ENCODE data around the gene ETS2. TPM values are rescaled to one million over a fixed set of nuclear protein-coding genes. Genes with fewer than 3 reads are reported as not detected.

The ETS2 gene
- total and polyA plus RNA-seq, 2 of the 8 experiments (the other 6 are each of a cell fraction or from before 2014, with no cell fraction given): 11.0 to 45.1 TPM

DNA sequence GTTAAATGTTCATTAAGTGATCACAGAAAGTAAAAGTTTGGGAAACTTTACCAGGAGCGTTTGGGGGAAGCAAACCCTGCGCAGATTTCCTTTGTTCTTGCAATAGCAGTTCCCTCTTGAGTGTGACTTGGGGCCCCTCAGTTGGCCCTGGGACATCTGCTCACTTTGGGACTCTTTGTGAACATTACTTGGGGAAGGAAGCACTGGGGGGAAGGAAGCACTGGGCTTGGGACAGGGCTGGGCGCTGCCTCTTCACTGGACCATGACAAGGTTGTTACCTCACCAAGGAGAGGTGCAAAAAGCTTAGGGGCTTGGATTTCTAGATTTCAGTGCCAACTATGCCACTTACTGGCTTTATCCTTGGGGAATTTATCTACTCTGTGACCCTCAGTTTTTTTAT lies 63.5 kb downstream of the ETS2 start:
- Histone ChIP-seq H2BK20ac (ENCODE audit: low read length) (no peak overlapping the region), H2BK15ac (ENCODE audit: low read length) (no peak overlapping the region), H3K23ac (ENCODE audit: insufficient read length) (no peak overlapping the region), H3K36me3 (ENCODE audit: control insufficient read depth in 2 of 4, insufficient read depth in 4 of 4, low read length in 3 of 4) (no peaks in the 10 kb centered on the region), H3K23me2 (ENCODE audit: low read depth, low read length) (no peaks in the 10 kb centered on the region), H3K18ac (ENCODE audit: extremely low read depth, low read length) (no peak overlapping the region), H2AK5ac (ENCODE audit: low read depth, low read length) (no peak overlapping the region), H2BK120ac (replicated peaks; ENCODE audit: low read depth, low read length) (no peak overlapping the region), H3K56ac (replicated peaks; ENCODE audit: insufficient read length, low read depth, low read length) (no peak overlapping the region), H2BK5ac (ENCODE audit: low read depth, low read length) (no peak overlapping the region), H3K79me2 (ENCODE audit: control insufficient read depth in 1 of 2, insufficient read depth in 2 of 2, low read length in 2 of 2) (no peaks in the 10 kb centered on the region), H3K4me3 (ENCODE audit: extremely low read depth in 1 of 4, insufficient read depth in 2 of 4, low read depth in 3 of 4, low read length in 4 of 4) (no peak overlapping the region), H3K4me1 (replicated peaks in 1 of 4; ENCODE audit: control insufficient read depth in 3 of 4, insufficient read depth in 4 of 4, low read length in 3 of 4) (0 out of 7 replicates have a peak, but pooled peaks cover 0 to 3% (median 0%) of the 10 kb centered on the region in 4 experiments), H3K27me3 (replicated peaks in 1 of 4; ENCODE audit: control insufficient read depth in 3 of 4, extremely low read depth in 1 of 4, insufficient read depth in 3 of 4, low read length in 3 of 4) (no peaks in the 10 kb centered on the region), H3K79me1 (ENCODE audit: low read depth, low read length) (no peaks in the 10 kb centered on the region), H4K5ac (ENCODE audit: insufficient read length, low read depth, low read length) (no peak overlapping the region), H2AFZ (ENCODE audit: low read length) (no peak overlapping the region), H4K20me1 (replicated peaks in 1 of 2; ENCODE audit: control insufficient read depth in 1 of 2, insufficient read depth in 2 of 2, low read length in 2 of 2) (no peaks in the 10 kb centered on the region), H4K8ac (ENCODE audit: extremely low read depth, insufficient read depth, low read length) (no peak overlapping the region), H3K9me3 (ENCODE audit: insufficient read depth in 2 of 2, low read depth in 1 of 2, low read length in 1 of 2) (no peaks in the 10 kb centered on the region; a peak in 1 of 4 replicates), H2BK12ac (ENCODE audit: low read depth, low read length) (no peak overlapping the region), H3K14ac (ENCODE audit: insufficient read length) (no peak overlapping the region), H3K9ac (replicated peaks in 1 of 4; ENCODE audit: extremely low read depth in 1 of 4, low read depth in 3 of 4, low read length in 3 of 4) (no peak overlapping the region), H3K4me2 (ENCODE audit: insufficient read depth in 1 of 2, low read depth in 2 of 2, low read length in 2 of 2) (no peak overlapping the region), H3K4ac (replicated peaks; ENCODE audit: insufficient read length, low read depth, low read length) (no peak overlapping the region), H3K27ac (ENCODE audit: low read depth, low read length) (no peak overlapping the region), H4K91ac (replicated peaks; ENCODE audit: insufficient read length, low read length) (no peak overlapping the region)
- CTCF ChIA-PET (ENCODE audit: partially characterized antibody): no interaction called here
- DNase-seq (ENCODE audit: low read depth in 1 of 2, low spot score in 2 of 2) (no peak), FAIRE-seq (no peak)
- POLR2A ChIA-PET (ENCODE audit: partially characterized antibody): no interaction called here
- TF ChIP-seq POLR2A (IDR thresholded peaks at IDR 0.05; ENCODE audit: control extremely low read depth in 1 of 2, low read depth in 2 of 2, low read length in 2 of 2): no peak
- no peak for TF ChIP-seq RNF2 (IDR thresholded peaks at IDR 0.05; ENCODE audit: borderline replicate concordance, low read depth, low read length, missing control alignments, poor library complexity, severe bottlenecking)
- no peak for TF ChIP-seq BACH1 (IDR thresholded peaks at IDR 0.05; ENCODE audit: low read length)
- no peak for TF ChIP-seq SIX5 (IDR thresholded peaks at IDR 0.05; ENCODE audit: low read depth, low read length)
- no peak for TF ChIP-seq ASH2L (IDR thresholded peaks at IDR 0.05; ENCODE audit: low read length)
- TF ChIP-seq RBBP5 (IDR thresholded peaks at IDR 0.05; ENCODE audit: borderline replicate concordance, low read depth, low read length): no peak
- TF ChIP-seq BRCA1 (IDR thresholded peaks at IDR 0.05; ENCODE audit: low read depth, low read length): no peak
- TF ChIP-seq POU5F1 (IDR thresholded peaks at IDR 0.05; ENCODE audit: low read depth, low read length): no peak
- no peak for TF ChIP-seq SRF (IDR thresholded peaks at IDR 0.05; ENCODE audit: low read depth, low read length)
- no peak for TF ChIP-seq NANOG (IDR thresholded peaks at IDR 0.05; ENCODE audit: insufficient read depth, low read depth, low read length, poor library complexity, severe bottlenecking)
- TF ChIP-seq, protein P1, sequence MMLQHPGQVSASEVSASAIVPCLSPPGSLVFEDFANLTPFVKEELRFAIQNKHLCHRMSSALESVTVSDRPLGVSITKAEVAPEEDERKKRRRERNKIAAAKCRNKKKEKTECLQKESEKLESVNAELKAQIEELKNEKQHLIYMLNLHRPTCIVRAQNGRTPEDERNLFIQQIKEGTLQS (IDR thresholded peaks at IDR 0.05; ENCODE audit: insufficient read depth, low read depth, low read length): no peak
- WGBS, 2 experiments (ENCODE audit: extremely low coverage in 1 of 2, insufficient coverage in 1 of 2, insufficient read length in 1 of 2, insufficient replicate concordance in 2 of 2, low coverage in 1 of 2, low lambda C conversion rate in 2 of 2, missing lambda C conversion rate in 1 of 2): 85% methylated on average over 3 of the region's 3 CpGs; no CpG with 5 or more reads in 1 of the 2 experiments
